HK-2 (cell line): ENCODE results near the gene SPAG9.
"Not testable (repeated sequence)": the region's sequence is repeated elsewhere in the genome, so short reads cannot be mapped to it uniquely, and the experiment has no call there.

ENCODE experiments used
- DNase-seq: peaks from one replicate; pipeline ENCODE4 v3.0.0-alpha.2; 2018; ENCODE audit not compliant: unreplicated experiment

The SPAG9 gene

GRCh38 chr17:50955160-50955559, 165.5 kb downstream of the SPAG9 start:
- DNase-seq, result no peak

- DNase-seq, result no peak
Measured at GRCh38 chr17:50954641-50955121, 166.0 kb downstream of the SPAG9 start.

- no peak for DNase-seq
Measured at GRCh38 chr17:50953831-50954601, 166.7 kb downstream of the SPAG9 start.

- DNase-seq, result no peak
Measured at GRCh38 chr17:50953518-50953830, 167.2 kb downstream of the SPAG9 start.

- no peak for DNase-seq
Measured at GRCh38 chr17:50952889-50953288, 167.8 kb downstream of the SPAG9 start.

- peak; percentile 44 for DNase-seq
Measured at GRCh38 chr17:50952013-50952412, 168.7 kb downstream of the SPAG9 start.

GRCh38 chr17:50949989-50950877, 170.4 kb downstream of the SPAG9 start:
- DNase-seq, result peak; percentile 78

GRCh38 chr17:50949128-50949988, 171.3 kb downstream of the SPAG9 start:
- DNase-seq, result no peak

GRCh38 chr17:50948711-50949110, 172.0 kb downstream of the SPAG9 start:
- DNase-seq, result no peak

GRCh38 chr17:50947782-50948543, 172.7 kb downstream of the SPAG9 start:
- no peak for DNase-seq

- DNase-seq, result no peak
Measured at GRCh38 chr17:50946891-50947781, 173.5 kb downstream of the SPAG9 start.

- no peak for DNase-seq
Measured at GRCh38 chr17:50946223-50946890, 174.3 kb downstream of the SPAG9 start.

- no peak for DNase-seq
Measured at GRCh38 chr17:50945779-50946222, 174.9 kb downstream of the SPAG9 start.

- DNase-seq, result no peak
Measured at GRCh38 chr17:50944902-50945720, 175.6 kb downstream of the SPAG9 start.

GRCh38 chr17:50944054-50944901, 176.4 kb downstream of the SPAG9 start:
- DNase-seq, result peak; percentile 71

- DNase-seq, result no peak
Measured at GRCh38 chr17:50943575-50943933, 177.1 kb downstream of the SPAG9 start.

- not testable (repeated sequence) for DNase-seq
Measured at GRCh38 chr17:50941676-50942048, 179.0 kb downstream of the SPAG9 start.
